GM23338 (cell line): ENCODE data around the gene CGGBP1. TPM values are rescaled to one million over a fixed set of nuclear protein-coding genes. Genes with fewer than 3 reads are reported as not detected.

Experiments used
- ATAC-seq: fragments of 200-7000 bp; cut with Tn5 transposase; 3 replicates; pipeline ENCODE4 v1.9.1; 2020
- DNase-seq: peaks from one replicate; pipeline ENCODE4 v3.0.0-alpha.2; 2015; ENCODE audit warnings: low spot score
- H2AFZ ChIP-seq: fragments of 200-600 bp; sonication (generic); 2 replicates; pipeline ENCODE4 v1.8.0; 2016; ENCODE audit warnings: antibody characterized with exemption, mild to moderate bottlenecking, moderate library complexity
- H3F3A ChIP-seq: fragments of 200-600 bp; sonication (generic); replicated peaks from 2 replicates; pipeline ENCODE4 v1.8.0; 2017; ENCODE audit warnings: antibody characterized with exemption, mixed run types, low read depth
- H3K27ac ChIP-seq: fragments of 200-600 bp; sonication (generic); 2 replicates; pipeline ENCODE4 v1.6.1; 2016; ENCODE audit warnings: low read depth
- H3K27me3 ChIP-seq: fragments of 200-600 bp; sonication (generic); 2 replicates; pipeline ENCODE4 v1.8.0; 2016; ENCODE audit warnings: mild to moderate bottlenecking, mixed run types, moderate library complexity; ENCODE audit not compliant: insufficient read depth
- H3K36me3 ChIP-seq: fragments of 200-600 bp; sonication (generic); 2 replicates; pipeline ENCODE4 v1.8.0; 2016; ENCODE audit warnings: mild to moderate bottlenecking; ENCODE audit not compliant: insufficient read depth
- H3K4me1 ChIP-seq: fragments of 200-600 bp; sonication (generic); 2 replicates; pipeline ENCODE4 v1.8.0; 2016; ENCODE audit warnings: mild to moderate bottlenecking, moderate library complexity; ENCODE audit not compliant: insufficient read depth
- H3K4me2 ChIP-seq: fragments of 200-600 bp; sonication (generic); 2 replicates; pipeline ENCODE4 v1.7.1; 2017; ENCODE audit warnings: mixed run types
- H3K4me3 ChIP-seq: fragments of 200-600 bp; sonication (generic); 2 replicates; pipeline ENCODE4 v1.6.1; 2016; ENCODE audit warnings: mixed run types
- H3K79me2 ChIP-seq: fragments of 200-600 bp; sonication (generic); replicated peaks from 2 replicates; pipeline ENCODE4 v1.8.0; 2017; ENCODE audit warnings: mild to moderate bottlenecking; ENCODE audit not compliant: insufficient read depth
- H3K9me2 ChIP-seq: fragments of 200-600 bp; sonication (generic); 2 replicates; pipeline ENCODE4 v1.8.0; 2017; ENCODE audit not compliant: insufficient read depth
- H4K20me1 ChIP-seq: fragments of 200-600 bp; sonication (generic); replicated peaks from 2 replicates; pipeline ENCODE4 v1.8.0; 2017; ENCODE audit warnings: mild to moderate bottlenecking; ENCODE audit not compliant: insufficient read depth
- H3K27ac Mint-ChIP-seq: 2 replicates; pipeline ENCODE4 v1.8.0; 2020; ENCODE audit warnings: inconsistent platforms, mild to moderate bottlenecking, moderate library complexity, mixed read lengths
- H3K27me3 Mint-ChIP-seq: 3 replicates; pipeline ENCODE4 v1.8.0; 2022; ENCODE audit warnings: low read depth, mild to moderate bottlenecking, moderate library complexity, mixed read lengths, inconsistent platforms; ENCODE audit not compliant: insufficient read depth, poor library complexity
- H3K36me3 Mint-ChIP-seq: 3 replicates; pipeline ENCODE4 v1.8.0; 2021; ENCODE audit warnings: low read depth, mild to moderate bottlenecking, inconsistent platforms, moderate library complexity, mixed read lengths
- H3K4me1 Mint-ChIP-seq: 3 replicates; pipeline ENCODE4 v1.8.0; 2020; ENCODE audit warnings: mild to moderate bottlenecking, inconsistent platforms, mixed read lengths
- H3K4me3 Mint-ChIP-seq: 3 replicates; pipeline ENCODE4 v1.8.0; 2021; ENCODE audit warnings: moderate library complexity, mild to moderate bottlenecking, inconsistent platforms, mixed read lengths
- H3K9me3 Mint-ChIP-seq: 3 replicates; pipeline ENCODE4 v1.8.0; 2020; ENCODE audit warnings: moderate library complexity, mild to moderate bottlenecking, inconsistent platforms, mixed read lengths
- EZH2 ChIP-seq: fragments of 200-600 bp; sonication (generic); IDR thresholded peaks from one replicate; pipeline ENCODE4 v1.8.0; 2017; ENCODE audit warnings: antibody characterized with exemption, mild to moderate bottlenecking, low read depth; ENCODE audit not compliant: unreplicated experiment
- POLR2AphosphoS5 ChIP-seq: IDR thresholded peaks from 2 replicates; pipeline ENCODE4 v1.6.1; 2016; ENCODE audit warnings: antibody characterized with exemption, low read depth
- STAT1 ChIP-seq: IDR thresholded peaks from one replicate; pipeline ENCODE4 v1.6.1; 2016; ENCODE audit warnings: antibody characterized with exemption; ENCODE audit not compliant: unreplicated experiment
- ZNF114 ChIP-seq: fragments of 250-450 bp; sonication (Bioruptor Pico); IDR thresholded peaks from 2 replicates; pipeline ENCODE4 v1.5.0; 2020; ENCODE audit warnings: mild to moderate bottlenecking, moderate library complexity
- ZNF331 ChIP-seq: fragments of 250-450 bp; sonication (Bioruptor Pico); IDR thresholded peaks from 2 replicates; pipeline ENCODE4 v1.5.0; 2020; ENCODE audit warnings: low read depth, mild to moderate bottlenecking, moderate library complexity
- polyA plus RNA-seq: library from polyadenylated mRNA; unstranded; fragments of >200 nt; fragmentation: Nextera tagmentation; extraction: Ambion mirVana; gene quantifications from 2 replicates; pipeline ENCODE4 v1.2.1, GENCODE V29; 2016
- total RNA-seq: library from RNA; depleted of rRNA; stranded (reverse); fragments of >200 nt; shearing (Covaris generic); gene quantifications from 2 replicates; pipeline ENCODE4 v1.2.3, GENCODE V29; 2014
- TF ChIP-seq, protein P1 (sequence below): fragments of 250-450 bp; sonication (Bioruptor Pico); IDR thresholded peaks from 2 replicates; pipeline ENCODE4 v1.5.0; 2020; ENCODE audit warnings: mild to moderate bottlenecking, moderate library complexity

The CGGBP1 gene
- total and polyA plus RNA-seq, 2 experiments from 2014 or later = 55.5 to 63.5 TPM

DNA sequence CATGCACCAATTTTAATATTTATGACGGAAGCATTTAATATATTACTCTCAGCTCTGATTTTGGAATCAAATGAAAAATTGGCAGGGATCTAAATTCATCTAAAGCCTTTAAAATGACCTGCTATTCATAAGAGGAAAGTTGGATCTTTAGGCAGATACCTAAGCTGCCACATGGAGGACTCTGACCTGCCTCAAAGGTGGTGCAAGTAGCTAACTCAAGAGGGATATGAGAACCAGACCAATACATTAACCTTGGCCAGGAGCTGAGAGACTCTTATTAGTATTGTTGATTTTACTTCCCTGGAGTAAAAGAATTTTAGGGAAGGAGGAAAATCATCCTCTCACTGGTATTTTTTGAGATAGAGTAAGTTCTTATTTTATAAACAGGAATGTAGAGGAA is 17.9 kb upstream of the CGGBP1 start (continued):
- TF ChIP-seq, protein P1, sequence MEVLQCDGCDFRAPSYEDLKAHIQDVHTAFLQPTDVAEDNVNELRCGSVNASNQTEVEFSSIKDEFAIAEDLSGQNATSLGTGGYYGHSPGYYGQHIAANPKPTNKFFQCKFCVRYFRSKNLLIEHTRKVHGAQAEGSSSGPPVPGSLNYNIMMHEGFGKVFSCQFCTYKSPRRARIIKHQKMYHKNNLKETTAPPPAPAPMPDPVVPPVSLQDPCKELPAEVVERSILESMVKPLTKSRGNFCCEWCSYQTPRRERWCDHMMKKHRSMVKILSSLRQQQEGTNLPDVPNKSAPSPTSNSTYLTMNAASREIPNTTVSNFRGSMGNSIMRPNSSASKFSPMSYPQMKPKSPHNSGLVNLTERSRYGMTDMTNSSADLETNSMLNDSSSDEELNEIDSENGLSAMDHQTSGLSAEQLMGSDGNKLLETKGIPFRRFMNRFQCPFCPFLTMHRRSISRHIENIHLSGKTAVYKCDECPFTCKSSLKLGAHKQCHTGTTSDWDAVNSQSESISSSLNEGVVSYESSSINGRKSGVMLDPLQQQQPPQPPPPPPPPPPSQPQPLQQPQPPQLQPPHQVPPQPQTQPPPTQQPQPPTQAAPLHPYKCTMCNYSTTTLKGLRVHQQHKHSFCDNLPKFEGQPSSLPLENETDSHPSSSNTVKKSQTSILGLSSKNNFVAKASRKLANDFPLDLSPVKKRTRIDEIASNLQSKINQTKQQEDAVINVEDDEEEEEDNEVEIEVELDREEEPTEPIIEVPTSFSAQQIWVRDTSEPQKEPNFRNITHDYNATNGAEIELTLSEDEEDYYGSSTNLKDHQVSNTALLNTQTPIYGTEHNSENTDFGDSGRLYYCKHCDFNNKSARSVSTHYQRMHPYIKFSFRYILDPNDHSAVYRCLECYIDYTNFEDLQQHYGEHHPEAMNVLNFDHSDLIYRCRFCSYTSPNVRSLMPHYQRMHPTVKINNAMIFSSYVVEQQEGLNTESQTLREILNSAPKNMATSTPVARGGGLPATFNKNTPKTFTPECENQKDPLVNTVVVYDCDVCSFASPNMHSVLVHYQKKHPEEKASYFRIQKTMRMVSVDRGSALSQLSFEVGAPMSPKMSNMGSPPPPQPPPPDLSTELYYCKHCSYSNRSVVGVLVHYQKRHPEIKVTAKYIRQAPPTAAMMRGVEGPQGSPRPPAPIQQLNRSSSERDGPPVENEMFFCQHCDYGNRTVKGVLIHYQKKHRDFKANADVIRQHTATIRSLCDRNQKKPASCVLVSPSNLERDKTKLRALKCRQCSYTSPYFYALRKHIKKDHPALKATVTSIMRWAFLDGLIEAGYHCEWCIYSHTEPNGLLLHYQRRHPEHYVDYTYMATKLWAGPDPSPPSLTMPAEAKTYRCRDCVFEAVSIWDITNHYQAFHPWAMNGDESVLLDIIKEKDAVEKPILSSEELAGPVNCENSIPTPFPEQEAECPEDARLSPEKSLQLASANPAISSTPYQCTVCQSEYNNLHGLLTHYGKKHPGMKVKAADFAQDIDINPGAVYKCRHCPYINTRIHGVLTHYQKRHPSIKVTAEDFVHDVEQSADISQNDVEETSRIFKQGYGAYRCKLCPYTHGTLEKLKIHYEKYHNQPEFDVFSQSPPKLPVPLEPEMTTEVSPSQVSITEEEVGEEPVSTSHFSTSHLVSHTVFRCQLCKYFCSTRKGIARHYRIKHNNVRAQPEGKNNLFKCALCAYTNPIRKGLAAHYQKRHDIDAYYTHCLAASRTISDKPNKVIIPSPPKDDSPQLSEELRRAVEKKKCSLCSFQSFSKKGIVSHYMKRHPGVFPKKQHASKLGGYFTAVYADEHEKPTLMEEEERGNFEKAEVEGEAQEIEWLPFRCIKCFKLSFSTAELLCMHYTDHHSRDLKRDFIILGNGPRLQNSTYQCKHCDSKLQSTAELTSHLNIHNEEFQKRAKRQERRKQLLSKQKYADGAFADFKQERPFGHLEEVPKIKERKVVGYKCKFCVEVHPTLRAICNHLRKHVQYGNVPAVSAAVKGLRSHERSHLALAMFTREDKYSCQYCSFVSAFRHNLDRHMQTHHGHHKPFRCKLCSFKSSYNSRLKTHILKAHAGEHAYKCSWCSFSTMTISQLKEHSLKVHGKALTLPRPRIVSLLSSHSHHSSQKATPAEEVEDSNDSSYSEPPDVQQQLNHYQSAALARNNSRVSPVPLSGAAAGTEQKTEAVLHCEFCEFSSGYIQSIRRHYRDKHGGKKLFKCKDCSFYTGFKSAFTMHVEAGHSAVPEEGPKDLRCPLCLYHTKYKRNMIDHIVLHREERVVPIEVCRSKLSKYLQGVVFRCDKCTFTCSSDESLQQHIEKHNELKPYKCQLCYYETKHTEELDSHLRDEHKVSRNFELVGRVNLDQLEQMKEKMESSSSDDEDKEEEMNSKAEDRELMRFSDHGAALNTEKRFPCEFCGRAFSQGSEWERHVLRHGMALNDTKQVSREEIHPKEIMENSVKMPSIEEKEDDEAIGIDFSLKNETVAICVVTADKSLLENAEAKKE = no peak
- TF ChIP-seq ZNF114 (CRISPR knock-in tag) (no peak), POLR2AphosphoS5 (no peak), STAT1 (no peak), ZNF331 (CRISPR knock-in tag) (no peak)

DNA sequence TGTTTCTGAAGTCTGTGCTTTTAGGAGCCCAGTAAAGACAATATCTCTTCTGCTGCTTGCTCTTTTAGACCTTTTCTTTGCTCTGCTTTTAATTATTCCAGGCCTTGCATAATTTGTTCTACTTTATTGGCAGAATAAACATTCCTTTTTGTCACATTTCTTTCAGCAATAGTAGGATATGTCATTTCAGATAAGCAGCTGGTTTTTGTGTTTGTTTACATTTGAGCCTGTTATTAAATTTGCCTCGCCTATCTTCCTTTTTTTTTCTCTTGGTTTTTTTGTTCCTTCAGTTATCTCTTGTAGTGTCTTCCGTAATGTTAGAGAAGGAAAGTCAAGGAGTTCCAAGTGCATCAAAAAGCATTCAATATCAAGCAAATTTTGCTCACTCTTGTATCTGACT is 16.7 kb upstream of the CGGBP1 start:
- Histone ChIP-seq H3K27ac (no peak overlapping the region), H3K4me3 (no peak overlapping the region), H3F3A (no peaks in the 10 kb centered on the region), H3K27me3 (no peaks in the 10 kb centered on the region), H3K79me2 (peaks cover 53% of the 10 kb centered on the region), H3K36me3 (no peaks in the 10 kb centered on the region), H2AFZ (no peak overlapping the region), H3K4me1 (0 out of 2 replicates have a peak, but pooled peaks cover 3% of the 10 kb centered on the region), H3K9me2 (no peaks in the 10 kb centered on the region), H4K20me1 (no peaks in the 10 kb centered on the region), H3K4me2 (no peak overlapping the region)
- ATAC-seq = no peak
- Mint-ChIP-seq H3K27me3 (no peaks in the 10 kb centered on the region), H3K4me1 (peaks cover 2% of the 10 kb centered on the region; the same call in 2 of the 3 replicates), H3K36me3 (peaks cover 6% of the 10 kb centered on the region; the same call in 2 of the 3 replicates), H3K4me3 (no peak overlapping the region), H3K9me3 (no peaks in the 10 kb centered on the region), H3K27ac (no peak overlapping the region)
- no peak for DNase-seq
- TF ChIP-seq EZH2 (no peak), ZNF331 (CRISPR knock-in tag) (no peak), ZNF114 (CRISPR knock-in tag) (no peak)
